WTC11 (cell line): ENCODE measurements around the gene LINC01488. TPM values are rescaled to one million over a fixed set of nuclear protein-coding genes. Genes with fewer than 3 reads are reported as not detected.

Experiments
- ATAC-seq: fragments of 200-7000 bp; cut with Tn5 transposase; 2 replicates; pipeline ENCODE4 v1.10.0; 2021; ENCODE audit warnings: mild to moderate bottlenecking, moderate library complexity
- CTCF ChIA-PET: fragments of 300-600 bp; sonication (Branson Sonifier 250); formaldehyde crosslinking; loops from one replicate; lab custom pipeline; 2021; ENCODE audit warnings: antibody characterized with exemption; lab: Charles Lee
- POLR2A ChIA-PET: fragments of 350-600 bp; sonication (Branson Sonifier 250); formaldehyde crosslinking; loops from one replicate; lab custom pipeline; 2021; ENCODE audit warnings: antibody characterized with exemption; lab: Charles Lee
- DNase-seq: peaks from one replicate; pipeline ENCODE4 v3.0.0; 2021; ENCODE audit warnings: low spot score
- H3K27ac Mint-ChIP-seq: 2 replicates; pipeline ENCODE4 v1.8.0; 2021; ENCODE audit warnings: mixed read lengths
- H3K27me3 Mint-ChIP-seq: 2 replicates; pipeline ENCODE4 v1.8.0; 2021; ENCODE audit warnings: low read depth, mild to moderate bottlenecking, moderate library complexity, mixed read lengths
- H3K36me3 Mint-ChIP-seq: 2 replicates; pipeline ENCODE4 v1.8.0; 2021; ENCODE audit warnings: mixed read lengths
- H3K4me1 Mint-ChIP-seq: 2 replicates; pipeline ENCODE4 v1.8.0; 2022; ENCODE audit warnings: mixed read lengths
- H3K4me3 Mint-ChIP-seq: 2 replicates; pipeline ENCODE4 v1.8.0; 2021; ENCODE audit warnings: mild to moderate bottlenecking, moderate library complexity, mixed read lengths
- H3K9me3 Mint-ChIP-seq: 2 replicates; pipeline ENCODE4 v1.8.0; 2021; ENCODE audit warnings: mixed read lengths
- CREB1 ChIP-seq: sonication (generic); formaldehyde crosslinking; IDR thresholded peaks from 2 replicates; pipeline ENCODE4 v1.8.0; 2023; ENCODE audit warnings: mild to moderate bottlenecking, missing genetic modification reagents
- ETV6 ChIP-seq: sonication (generic); formaldehyde crosslinking; IDR thresholded peaks from 2 replicates; pipeline ENCODE4 v1.8.1; 2022; ENCODE audit warnings: mild to moderate bottlenecking, missing genetic modification reagents
- HMGA2 ChIP-seq: fragments of 250-450 bp; sonication (Bioruptor Pico); IDR thresholded peaks from 2 replicates; pipeline ENCODE4 v1.4.0; 2021; ENCODE audit warnings: mild to moderate bottlenecking, moderate library complexity
- NFYB ChIP-seq: sonication (generic); formaldehyde crosslinking; conservative IDR thresholded peaks from 2 replicates; pipeline ENCODE4 v1.8.0; 2022; ENCODE audit warnings: low read depth, missing genetic modification reagents
- PRRX2 ChIP-seq: fragments of 250-450 bp; sonication (Bioruptor Pico); IDR thresholded peaks from 2 replicates; pipeline ENCODE4 v1.8.0; 2021; ENCODE audit warnings: mild to moderate bottlenecking
- RELA ChIP-seq: sonication (generic); formaldehyde crosslinking; IDR thresholded peaks from 2 replicates; pipeline ENCODE4 v1.8.1; 2022; ENCODE audit warnings: missing genetic modification reagents, mild to moderate bottlenecking, borderline replicate concordance
- SOX15 ChIP-seq: fragments of 250-450 bp; sonication (Bioruptor Pico); IDR thresholded peaks from 2 replicates; pipeline ENCODE4 v1.9.0; 2021; ENCODE audit warnings: mild to moderate bottlenecking
- ZNF121 ChIP-seq: sonication (generic); formaldehyde crosslinking; IDR thresholded peaks from 2 replicates; pipeline ENCODE4 v1.8.0; 2023; ENCODE audit warnings: missing genetic modification reagents
- ZNF232 ChIP-seq: sonication (generic); formaldehyde crosslinking; IDR thresholded peaks from 2 replicates; pipeline ENCODE4 v1.8.0; 2022; ENCODE audit warnings: mild to moderate bottlenecking, missing genetic modification reagents
- ZNF317 ChIP-seq: sonication (generic); formaldehyde crosslinking; IDR thresholded peaks from 2 replicates; pipeline ENCODE4 v1.8.1; 2023; ENCODE audit warnings: low read depth, mild to moderate bottlenecking, moderate library complexity, missing genetic modification reagents, borderline replicate concordance
- ZNF416 ChIP-seq: fragments of 250-450 bp; sonication (Bioruptor Pico); IDR thresholded peaks from 2 replicates; pipeline ENCODE4 v1.9.0; 2021; ENCODE audit warnings: mild to moderate bottlenecking, inconsistent platforms
- total RNA-seq: library from RNA; stranded (reverse); gene quantifications from 3 replicates; pipeline ENCODE4 v1.2.3, GENCODE V29; 2021
- TF ChIP-seq, protein P1 (sequence below): sonication (generic); formaldehyde crosslinking; IDR thresholded peaks from 2 replicates; pipeline ENCODE4 v1.8.0; 2023; ENCODE audit warnings: missing genetic modification reagents
- TF ChIP-seq, protein P2 (sequence below): sonication (generic); formaldehyde crosslinking; IDR thresholded peaks from 2 replicates; pipeline ENCODE4 v1.8.1; 2023; ENCODE audit warnings: mild to moderate bottlenecking, missing genetic modification reagents, moderate library complexity
- TF ChIP-seq, protein P3 (sequence below): sonication (generic); formaldehyde crosslinking; IDR thresholded peaks from 2 replicates; pipeline ENCODE4 v1.8.0; 2022; ENCODE audit warnings: missing genetic modification reagents
- TF ChIP-seq, protein P4 (sequence below): fragments of 250-450 bp; sonication (Bioruptor Pico); IDR thresholded peaks from 2 replicates; pipeline ENCODE4 v1.8.0; 2021; ENCODE audit warnings: mild to moderate bottlenecking
- TF ChIP-seq, protein P5 (sequence below): sonication (generic); formaldehyde crosslinking; IDR thresholded peaks from 2 replicates; pipeline ENCODE4 v1.8.1; 2022; ENCODE audit warnings: mild to moderate bottlenecking, moderate library complexity, missing genetic modification reagents
- TF ChIP-seq, protein P6 (sequence below): fragments of 250-450 bp; sonication (Bioruptor Pico); IDR thresholded peaks from 2 replicates; pipeline ENCODE4 v1.9.0; 2021; ENCODE audit warnings: mild to moderate bottlenecking
- TF ChIP-seq, protein P7 (sequence below): sonication (generic); formaldehyde crosslinking; IDR thresholded peaks from 2 replicates; pipeline ENCODE4 v1.8.0; 2022; ENCODE audit warnings: mild to moderate bottlenecking, missing genetic modification reagents
- TF ChIP-seq, protein P8 (sequence below): sonication (generic); formaldehyde crosslinking; IDR thresholded peaks from 2 replicates; pipeline ENCODE4 v1.8.1; 2022; ENCODE audit warnings: low read depth, missing genetic modification reagents, borderline replicate concordance
- TF ChIP-seq, protein P9 (sequence below): sonication (generic); formaldehyde crosslinking; IDR thresholded peaks from 2 replicates; pipeline ENCODE4 v1.8.1; 2022; ENCODE audit warnings: missing genetic modification reagents, borderline replicate concordance

Gene LINC01488
- total RNA-seq, 1 experiment from 2014 or later, result not detected

DNA sequence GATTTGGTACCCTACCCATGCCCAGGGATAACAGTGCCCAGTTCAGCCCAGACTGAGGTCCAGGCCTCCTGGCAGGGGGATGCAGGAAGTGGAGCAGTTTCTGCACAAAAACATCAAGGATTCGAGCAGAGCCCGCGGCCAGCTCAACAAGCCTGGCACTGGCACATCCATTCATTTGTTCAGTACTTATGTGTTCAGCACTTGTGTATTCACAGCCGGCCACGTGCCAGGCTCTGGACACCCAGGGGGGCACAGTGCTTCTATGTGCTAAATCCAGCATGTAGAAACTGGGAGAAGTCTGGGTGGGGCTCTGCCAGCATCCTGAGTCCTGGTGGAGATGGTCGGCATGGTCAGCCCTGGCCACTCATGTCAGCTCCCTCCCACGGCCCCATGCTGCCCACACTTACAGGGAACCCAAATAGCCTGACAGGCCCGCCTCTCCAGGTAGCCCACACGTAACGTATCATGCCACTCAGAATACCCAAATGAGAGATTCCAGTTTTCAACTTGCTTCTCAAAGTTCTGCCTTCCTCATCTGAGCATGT lies 28.5 kb downstream of the LINC01488 start:
- H3K9me3 Mint-ChIP-seq, result peaks cover 27% of the 10 kb centered on the region
- CTCF ChIA-PET, result no interaction called here
- DNase-seq, result no peak
- POLR2A ChIA-PET, result no interaction called here
- TF ChIP-seq, protein P1, sequence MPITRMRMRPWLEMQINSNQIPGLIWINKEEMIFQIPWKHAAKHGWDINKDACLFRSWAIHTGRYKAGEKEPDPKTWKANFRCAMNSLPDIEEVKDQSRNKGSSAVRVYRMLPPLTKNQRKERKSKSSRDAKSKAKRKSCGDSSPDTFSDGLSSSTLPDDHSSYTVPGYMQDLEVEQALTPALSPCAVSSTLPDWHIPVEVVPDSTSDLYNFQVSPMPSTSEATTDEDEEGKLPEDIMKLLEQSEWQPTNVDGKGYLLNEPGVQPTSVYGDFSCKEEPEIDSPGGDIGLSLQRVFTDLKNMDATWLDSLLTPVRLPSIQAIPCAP, result no peak
- TF ChIP-seq, protein P2, sequence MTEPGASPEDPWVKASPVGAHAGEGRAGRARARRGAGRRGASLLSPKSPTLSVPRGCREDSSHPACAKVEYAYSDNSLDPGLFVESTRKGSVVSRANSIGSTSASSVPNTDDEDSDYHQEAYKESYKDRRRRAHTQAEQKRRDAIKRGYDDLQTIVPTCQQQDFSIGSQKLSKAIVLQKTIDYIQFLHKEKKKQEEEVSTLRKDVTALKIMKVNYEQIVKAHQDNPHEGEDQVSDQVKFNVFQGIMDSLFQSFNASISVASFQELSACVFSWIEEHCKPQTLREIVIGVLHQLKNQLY (CRISPR knock-in tag), result no peak
- no peak for TF ChIP-seq SOX15 (CRISPR knock-in tag)
- TF ChIP-seq, protein P3, sequence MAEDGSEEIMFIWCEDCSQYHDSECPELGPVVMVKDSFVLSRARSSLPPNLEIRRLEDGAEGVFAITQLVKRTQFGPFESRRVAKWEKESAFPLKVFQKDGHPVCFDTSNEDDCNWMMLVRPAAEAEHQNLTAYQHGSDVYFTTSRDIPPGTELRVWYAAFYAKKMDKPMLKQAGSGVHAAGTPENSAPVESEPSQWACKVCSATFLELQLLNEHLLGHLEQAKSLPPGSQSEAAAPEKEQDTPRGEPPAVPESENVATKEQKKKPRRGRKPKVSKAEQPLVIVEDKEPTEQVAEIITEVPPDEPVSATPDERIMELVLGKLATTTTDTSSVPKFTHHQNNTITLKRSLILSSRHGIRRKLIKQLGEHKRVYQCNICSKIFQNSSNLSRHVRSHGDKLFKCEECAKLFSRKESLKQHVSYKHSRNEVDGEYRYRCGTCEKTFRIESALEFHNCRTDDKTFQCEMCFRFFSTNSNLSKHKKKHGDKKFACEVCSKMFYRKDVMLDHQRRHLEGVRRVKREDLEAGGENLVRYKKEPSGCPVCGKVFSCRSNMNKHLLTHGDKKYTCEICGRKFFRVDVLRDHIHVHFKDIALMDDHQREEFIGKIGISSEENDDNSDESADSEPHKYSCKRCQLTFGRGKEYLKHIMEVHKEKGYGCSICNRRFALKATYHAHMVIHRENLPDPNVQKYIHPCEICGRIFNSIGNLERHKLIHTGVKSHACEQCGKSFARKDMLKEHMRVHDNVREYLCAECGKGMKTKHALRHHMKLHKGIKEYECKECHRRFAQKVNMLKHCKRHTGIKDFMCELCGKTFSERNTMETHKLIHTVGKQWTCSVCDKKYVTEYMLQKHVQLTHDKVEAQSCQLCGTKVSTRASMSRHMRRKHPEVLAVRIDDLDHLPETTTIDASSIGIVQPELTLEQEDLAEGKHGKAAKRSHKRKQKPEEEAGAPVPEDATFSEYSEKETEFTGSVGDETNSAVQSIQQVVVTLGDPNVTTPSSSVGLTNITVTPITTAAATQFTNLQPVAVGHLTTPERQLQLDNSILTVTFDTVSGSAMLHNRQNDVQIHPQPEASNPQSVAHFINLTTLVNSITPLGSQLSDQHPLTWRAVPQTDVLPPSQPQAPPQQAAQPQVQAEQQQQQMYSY (CRISPR knock-in tag), result no peak
- TF ChIP-seq, protein P4, sequence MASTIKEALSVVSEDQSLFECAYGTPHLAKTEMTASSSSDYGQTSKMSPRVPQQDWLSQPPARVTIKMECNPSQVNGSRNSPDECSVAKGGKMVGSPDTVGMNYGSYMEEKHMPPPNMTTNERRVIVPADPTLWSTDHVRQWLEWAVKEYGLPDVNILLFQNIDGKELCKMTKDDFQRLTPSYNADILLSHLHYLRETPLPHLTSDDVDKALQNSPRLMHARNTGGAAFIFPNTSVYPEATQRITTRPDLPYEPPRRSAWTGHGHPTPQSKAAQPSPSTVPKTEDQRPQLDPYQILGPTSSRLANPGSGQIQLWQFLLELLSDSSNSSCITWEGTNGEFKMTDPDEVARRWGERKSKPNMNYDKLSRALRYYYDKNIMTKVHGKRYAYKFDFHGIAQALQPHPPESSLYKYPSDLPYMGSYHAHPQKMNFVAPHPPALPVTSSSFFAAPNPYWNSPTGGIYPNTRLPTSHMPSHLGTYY (CRISPR knock-in tag), result no peak
- TF ChIP-seq ZNF121, result no peak
- TF ChIP-seq ETV6, result no peak
- TF ChIP-seq ZNF317, result no peak
- TF ChIP-seq, protein P5, sequence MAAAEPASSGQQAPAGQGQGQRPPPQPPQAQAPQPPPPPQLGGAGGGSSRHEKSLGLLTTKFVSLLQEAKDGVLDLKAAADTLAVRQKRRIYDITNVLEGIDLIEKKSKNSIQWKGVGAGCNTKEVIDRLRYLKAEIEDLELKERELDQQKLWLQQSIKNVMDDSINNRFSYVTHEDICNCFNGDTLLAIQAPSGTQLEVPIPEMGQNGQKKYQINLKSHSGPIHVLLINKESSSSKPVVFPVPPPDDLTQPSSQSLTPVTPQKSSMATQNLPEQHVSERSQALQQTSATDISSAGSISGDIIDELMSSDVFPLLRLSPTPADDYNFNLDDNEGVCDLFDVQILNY (CRISPR knock-in tag), result no peak
- TF ChIP-seq CREB1 (CRISPR knock-in tag), result no peak
- TF ChIP-seq PRRX2 (CRISPR knock-in tag), result no peak
- TF ChIP-seq, protein P6, sequence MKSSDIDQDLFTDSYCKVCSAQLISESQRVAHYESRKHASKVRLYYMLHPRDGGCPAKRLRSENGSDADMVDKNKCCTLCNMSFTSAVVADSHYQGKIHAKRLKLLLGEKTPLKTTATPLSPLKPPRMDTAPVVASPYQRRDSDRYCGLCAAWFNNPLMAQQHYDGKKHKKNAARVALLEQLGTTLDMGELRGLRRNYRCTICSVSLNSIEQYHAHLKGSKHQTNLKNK, result no peak
- TF ChIP-seq, protein P7, sequence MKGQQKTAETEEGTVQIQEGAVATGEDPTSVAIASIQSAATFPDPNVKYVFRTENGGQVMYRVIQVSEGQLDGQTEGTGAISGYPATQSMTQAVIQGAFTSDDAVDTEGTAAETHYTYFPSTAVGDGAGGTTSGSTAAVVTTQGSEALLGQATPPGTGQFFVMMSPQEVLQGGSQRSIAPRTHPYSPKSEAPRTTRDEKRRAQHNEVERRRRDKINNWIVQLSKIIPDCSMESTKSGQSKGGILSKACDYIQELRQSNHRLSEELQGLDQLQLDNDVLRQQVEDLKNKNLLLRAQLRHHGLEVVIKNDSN (CRISPR knock-in tag), result no peak
- TF ChIP-seq HMGA2 (CRISPR knock-in tag), result no peak
- TF ChIP-seq, protein P8, sequence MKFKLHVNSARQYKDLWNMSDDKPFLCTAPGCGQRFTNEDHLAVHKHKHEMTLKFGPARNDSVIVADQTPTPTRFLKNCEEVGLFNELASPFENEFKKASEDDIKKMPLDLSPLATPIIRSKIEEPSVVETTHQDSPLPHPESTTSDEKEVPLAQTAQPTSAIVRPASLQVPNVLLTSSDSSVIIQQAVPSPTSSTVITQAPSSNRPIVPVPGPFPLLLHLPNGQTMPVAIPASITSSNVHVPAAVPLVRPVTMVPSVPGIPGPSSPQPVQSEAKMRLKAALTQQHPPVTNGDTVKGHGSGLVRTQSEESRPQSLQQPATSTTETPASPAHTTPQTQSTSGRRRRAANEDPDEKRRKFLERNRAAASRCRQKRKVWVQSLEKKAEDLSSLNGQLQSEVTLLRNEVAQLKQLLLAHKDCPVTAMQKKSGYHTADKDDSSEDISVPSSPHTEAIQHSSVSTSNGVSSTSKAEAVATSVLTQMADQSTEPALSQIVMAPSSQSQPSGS (CRISPR knock-in tag), result no peak
- TF ChIP-seq NFYB (CRISPR knock-in tag), result no peak
- TF ChIP-seq, protein P9, sequence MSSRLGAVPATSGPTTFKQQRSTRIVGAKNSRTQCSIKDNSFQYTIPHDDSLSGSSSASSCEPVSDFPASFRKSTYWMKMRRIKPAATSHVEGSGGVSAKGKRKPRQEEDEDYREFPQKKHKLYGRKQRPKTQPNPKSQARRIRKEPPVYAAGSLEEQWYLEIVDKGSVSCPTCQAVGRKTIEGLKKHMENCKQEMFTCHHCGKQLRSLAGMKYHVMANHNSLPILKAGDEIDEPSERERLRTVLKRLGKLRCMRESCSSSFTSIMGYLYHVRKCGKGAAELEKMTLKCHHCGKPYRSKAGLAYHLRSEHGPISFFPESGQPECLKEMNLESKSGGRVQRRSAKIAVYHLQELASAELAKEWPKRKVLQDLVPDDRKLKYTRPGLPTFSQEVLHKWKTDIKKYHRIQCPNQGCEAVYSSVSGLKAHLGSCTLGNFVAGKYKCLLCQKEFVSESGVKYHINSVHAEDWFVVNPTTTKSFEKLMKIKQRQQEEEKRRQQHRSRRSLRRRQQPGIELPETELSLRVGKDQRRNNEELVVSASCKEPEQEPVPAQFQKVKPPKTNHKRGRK (CRISPR knock-in tag), result no peak
- TF ChIP-seq ZNF232, result no peak
- no peak for TF ChIP-seq RELA (CRISPR knock-in tag)
- TF ChIP-seq ZNF416, result no peak
- no peak overlapping the region for H3K4me3 Mint-ChIP-seq
- no peak overlapping the region for H3K27ac Mint-ChIP-seq
- no peak for ATAC-seq
- no peaks in the 10 kb centered on the region for H3K36me3 Mint-ChIP-seq
- H3K27me3 Mint-ChIP-seq, result no peaks in the 10 kb centered on the region
- peaks cover 3% of the 10 kb centered on the region; the same call in 1 of the 2 replicates for H3K4me1 Mint-ChIP-seq
